NCI-H128 (cell line): ENCODE data around the gene HK2.
A peak's percentile ranks its signal among the peaks of the same experiment; 100 is the strongest.
"Not testable (repeated sequence)": the region's sequence is repeated elsewhere in the genome, so short reads cannot be mapped to it uniquely, and the experiment has no call there.

ENCODE experiments used
- DNase-seq: peaks from one replicate; lab custom pipeline; 2025; ENCODE audit not compliant: unreplicated experiment; lab: John Stamatoyannopoulos, UW

Gene HK2

GRCh38 chr2:74834792-74835755, 1.1 kb downstream of the HK2 start:
- DNase-seq = no peak

GRCh38 chr2:74835831-74836674, 2.1 kb downstream of the HK2 start:
- DNase-seq = peak; percentile 16

GRCh38 chr2:74836675-74837401, 2.9 kb downstream of the HK2 start:
- no peak for DNase-seq

DNA sequence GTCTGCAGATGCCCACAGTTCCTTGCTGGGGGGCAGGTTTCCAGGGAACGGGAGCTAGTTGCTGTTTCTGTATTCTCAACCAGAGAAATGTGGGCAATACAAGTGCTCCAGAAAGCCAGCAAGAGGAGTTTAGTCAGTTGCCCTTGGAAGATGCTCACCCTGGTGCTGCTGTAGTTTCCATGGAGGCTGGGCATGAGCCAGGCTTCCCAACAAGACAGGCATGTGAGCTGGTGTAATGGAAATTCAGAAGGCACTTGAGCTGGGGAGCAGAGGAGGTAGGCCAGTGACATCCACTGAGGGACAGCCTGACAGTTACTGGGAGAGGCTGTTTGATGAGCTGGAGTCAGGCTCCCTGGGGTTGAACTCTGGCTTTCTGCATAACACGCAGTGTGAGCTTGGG, 7.7 kb downstream of the HK2 start:
- no peak for DNase-seq

- no peak for DNase-seq
Measured at GRCh38 chr2:74843433-74843832, 9.5 kb downstream of the HK2 start.

GRCh38 chr2:74843899-74844298, 10.0 kb downstream of the HK2 start:
- no peak for DNase-seq

DNA sequence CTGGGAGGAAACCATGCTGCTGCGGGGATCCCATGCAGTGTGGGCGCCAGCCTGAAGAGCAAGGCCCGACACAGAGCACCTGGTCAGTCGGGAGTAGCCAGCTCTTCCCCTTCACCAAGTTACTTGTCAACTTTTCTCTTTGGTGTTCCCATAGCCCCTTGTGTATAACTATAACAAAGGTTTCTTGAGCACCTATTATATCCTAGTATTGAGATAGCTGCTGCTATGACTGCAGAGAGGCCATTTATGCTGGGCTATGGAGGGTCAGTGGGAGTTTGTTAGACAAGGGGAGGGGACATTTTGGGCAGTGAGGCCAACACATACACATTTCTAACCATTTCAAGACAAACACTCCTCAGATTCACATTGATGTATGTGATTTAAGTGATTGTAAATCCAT, 10.8 kb downstream of the HK2 start:
- DNase-seq = no peak

DNA sequence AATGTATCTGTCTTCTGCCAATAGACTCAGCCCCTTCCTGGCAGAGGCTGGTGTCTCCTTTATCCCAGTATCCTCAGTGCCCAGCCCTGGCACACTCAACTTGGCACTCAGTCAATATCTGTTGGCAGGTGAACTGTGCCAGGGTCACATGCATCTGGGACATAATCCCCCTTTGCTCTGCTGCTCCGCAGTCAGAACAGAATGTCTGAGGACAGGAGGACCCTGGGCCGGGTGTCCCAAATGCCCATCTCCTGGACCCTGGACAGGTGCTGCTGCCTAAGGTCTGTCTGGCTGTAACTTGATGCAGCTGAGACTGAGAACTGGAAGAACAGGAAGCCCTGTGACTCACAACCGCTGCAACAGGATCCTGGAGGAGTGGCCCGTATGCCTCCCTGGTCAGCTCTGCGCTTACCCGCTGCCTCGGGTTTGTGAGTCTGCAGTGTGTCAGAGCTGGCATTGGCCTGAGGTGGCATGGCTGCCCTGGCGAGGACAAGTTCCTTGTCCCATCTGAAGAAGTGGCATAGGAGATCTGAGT, 11.4 kb downstream of the HK2 start:
- no peak for DNase-seq

DNA sequence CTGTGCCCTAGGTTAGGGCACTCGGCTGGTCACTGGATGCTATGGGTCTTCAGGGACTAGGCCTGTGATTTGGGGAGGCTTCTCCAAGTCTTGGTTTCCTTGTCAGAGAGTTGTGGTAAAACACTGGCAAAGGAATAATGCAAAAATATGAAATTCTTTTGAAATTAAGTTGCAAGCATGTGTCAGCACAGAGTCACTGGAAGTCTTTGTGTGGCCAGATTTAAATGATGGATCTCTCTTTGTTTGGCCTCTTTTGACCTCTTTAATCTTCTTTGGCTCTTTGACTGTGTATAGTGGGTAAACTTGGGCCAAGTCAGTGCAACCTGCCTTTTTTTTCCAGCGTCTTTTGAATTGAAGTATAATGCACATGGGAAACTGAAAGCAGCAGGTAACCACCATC, 12.1 kb downstream of the HK2 start:
- DNase-seq = no peak

GRCh38 chr2:74846481-74846880, 12.6 kb downstream of the HK2 start:
- DNase-seq = no peak

DNA sequence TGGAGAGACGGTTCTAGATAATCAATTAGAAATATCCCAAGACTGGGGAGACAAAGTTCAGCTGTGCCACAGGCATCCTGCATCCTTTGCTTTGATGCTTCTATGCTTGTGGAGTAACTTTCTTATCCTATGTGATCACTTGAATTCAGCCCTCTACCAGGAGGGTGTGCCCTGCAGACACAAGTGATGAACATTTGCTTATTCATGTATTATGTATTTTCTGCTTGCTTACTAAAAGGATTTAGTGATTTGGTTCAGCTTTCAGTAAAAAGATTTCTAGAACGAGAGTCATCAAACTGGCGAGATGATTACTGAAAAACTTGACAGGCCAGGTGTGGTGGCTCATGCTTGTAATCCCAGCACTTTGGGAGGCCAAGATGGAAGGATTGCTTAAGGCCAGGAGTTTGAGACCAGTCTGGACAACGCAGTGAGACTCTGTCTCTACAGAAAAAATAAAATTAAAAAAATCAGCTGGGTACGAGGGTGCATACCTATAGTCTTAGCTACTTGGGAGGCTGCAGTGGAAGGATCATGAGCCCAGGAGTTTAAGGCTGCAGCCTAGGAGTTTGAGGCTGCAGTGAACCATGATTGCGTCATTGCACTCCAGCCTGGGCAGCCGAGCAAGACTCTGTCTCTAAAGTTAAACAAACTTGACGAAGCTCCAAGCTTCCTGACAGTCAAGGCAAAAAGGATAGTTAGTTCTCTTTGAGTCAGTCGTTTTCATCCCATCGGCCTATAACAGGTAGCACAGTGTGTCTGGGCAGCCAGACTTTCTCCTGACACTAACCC, 13.3 kb downstream of the HK2 start:
- DNase-seq = no peak

DNA sequence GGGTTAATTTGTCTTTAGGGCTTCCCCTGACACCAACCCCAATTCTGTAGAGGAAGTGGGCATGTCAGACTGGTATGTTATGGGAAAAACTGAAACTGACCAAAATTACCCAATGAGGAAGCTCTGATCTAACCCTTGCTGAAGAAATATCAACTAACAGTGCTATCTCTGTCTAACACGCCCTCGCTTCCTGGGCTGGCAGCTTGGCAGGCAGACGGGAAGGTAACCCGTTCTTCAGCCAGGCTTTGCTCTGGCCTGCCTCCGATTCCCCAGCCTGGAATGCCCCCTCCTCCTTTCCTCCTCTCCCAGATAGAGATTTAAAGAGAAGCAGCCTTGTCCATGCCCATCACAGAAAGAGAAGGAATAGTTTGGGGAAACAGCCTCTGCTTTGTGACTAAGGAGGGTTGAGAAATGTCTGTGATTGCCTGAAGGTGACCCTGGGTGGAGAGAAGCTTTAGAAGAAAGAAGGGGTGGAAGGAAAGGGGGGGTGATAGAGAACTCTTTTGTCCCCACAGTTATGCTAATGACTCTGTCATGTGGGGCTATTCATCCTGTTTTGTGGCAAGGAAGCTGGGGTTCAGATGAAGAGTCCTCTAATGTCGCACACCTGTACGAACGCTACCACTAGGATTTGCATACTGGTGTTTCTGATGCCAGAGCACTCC, 15.4 kb downstream of the HK2 start:
- no peak for DNase-seq

DNA sequence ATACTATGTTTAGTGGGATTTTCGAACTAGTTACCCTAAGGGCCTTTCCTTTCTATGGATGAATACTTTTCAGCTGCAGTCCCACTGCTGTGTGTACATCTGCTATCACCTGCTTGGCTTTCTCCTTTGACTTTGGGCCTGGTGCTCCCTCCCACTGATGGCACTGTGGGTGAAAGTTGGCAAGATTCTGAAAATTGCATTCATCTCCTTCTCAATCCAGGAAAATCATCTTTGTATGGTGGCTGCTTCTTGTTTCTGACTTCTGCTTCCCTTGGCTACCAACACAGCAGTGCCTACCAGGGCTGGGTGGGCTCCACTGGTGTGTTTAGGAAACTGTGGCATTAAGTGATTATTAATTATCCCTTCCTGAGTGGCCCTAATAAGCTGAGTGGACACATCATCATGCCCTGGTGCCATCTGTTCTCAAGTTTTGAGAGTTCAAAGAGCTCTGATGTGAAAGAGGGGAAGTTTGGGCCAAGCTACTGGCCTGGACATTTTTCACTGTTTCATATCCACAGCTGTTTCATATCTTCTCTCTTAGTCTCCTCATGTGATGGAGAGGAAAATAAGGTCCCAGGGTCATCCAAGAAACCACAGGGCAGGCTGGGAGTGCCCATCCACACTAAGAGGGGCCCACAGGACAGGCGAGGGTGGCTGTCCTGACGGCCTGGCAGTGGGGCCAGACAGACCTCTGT, 16.7 kb downstream of the HK2 start:
- DNase-seq = no peak

- DNase-seq = no peak
Measured at GRCh38 chr2:74851191-74851566, 17.3 kb downstream of the HK2 start.

GRCh38 chr2:74853360-74853759, 19.4 kb downstream of the HK2 start:
- not testable (repeated sequence) for DNase-seq

DNA sequence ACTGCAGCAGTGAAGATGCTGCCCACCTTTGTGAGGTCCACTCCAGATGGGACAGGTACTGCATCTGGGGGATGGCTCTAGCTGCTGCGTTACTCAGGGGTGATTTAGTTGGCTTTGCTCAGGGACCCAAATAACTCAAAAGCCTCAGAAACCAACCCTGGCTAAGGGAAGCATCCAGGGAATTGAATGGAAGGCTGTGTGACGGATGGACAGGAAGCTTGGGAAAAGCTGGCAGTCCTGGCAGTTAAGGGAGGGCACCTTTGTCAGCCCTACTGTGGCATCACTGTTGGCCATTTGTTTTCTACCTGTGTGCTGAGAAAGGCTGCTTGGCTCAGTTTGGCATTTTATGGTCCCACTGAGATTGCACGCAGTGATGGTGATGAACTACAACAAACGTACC, 20.5 kb downstream of the HK2 start:
- no peak for DNase-seq

GRCh38 chr2:74855114-74855707, 21.3 kb downstream of the HK2 start:
- DNase-seq = not testable (repeated sequence)

DNA sequence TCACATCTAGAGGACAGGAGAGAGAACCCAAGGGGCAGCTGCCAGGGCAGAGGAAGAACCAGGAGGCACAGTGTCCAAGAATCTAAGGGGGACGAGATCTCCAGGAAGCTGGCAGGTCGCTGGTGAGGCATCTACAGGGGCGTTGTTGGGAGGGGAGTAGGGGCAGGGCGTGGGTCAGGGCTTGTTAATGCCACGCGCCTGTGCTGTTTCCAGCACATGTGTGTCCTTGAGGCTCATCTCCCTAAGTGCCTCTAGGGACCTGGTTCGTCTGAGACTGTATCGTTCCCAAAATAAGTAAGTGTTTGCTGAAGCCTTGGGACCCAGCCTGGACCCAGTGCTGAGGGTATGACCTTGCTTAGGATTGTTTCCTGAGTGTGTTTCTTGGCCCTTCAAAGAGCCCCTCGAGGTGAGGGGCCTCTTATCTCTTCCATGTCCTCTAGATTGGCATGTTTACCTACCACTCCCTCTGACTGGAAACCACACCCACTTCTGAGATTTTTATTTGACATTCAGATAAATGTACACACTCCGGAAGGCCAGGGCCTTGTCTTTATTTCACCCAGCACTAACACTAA, 22.2 kb downstream of the HK2 start:
- no peak for DNase-seq
